IPS-18c (cell line): ENCODE data around the gene SLC25A1.

ENCODE experiments used
- H3K4me3 ChIP-seq: 2 replicates; pipeline ENCODE4 v1.7.0; 2013; ENCODE audit warnings: low read depth, mild to moderate bottlenecking, low read length, moderate library complexity; ENCODE audit not compliant: insufficient read depth
- H3K9me3 ChIP-seq: one replicate; pipeline ENCODE4 v1.6.1; 2013; ENCODE audit warnings: mild to moderate bottlenecking, low read length, moderate library complexity; ENCODE audit not compliant: control insufficient read depth, insufficient read depth

Gene SLC25A1

DNA sequence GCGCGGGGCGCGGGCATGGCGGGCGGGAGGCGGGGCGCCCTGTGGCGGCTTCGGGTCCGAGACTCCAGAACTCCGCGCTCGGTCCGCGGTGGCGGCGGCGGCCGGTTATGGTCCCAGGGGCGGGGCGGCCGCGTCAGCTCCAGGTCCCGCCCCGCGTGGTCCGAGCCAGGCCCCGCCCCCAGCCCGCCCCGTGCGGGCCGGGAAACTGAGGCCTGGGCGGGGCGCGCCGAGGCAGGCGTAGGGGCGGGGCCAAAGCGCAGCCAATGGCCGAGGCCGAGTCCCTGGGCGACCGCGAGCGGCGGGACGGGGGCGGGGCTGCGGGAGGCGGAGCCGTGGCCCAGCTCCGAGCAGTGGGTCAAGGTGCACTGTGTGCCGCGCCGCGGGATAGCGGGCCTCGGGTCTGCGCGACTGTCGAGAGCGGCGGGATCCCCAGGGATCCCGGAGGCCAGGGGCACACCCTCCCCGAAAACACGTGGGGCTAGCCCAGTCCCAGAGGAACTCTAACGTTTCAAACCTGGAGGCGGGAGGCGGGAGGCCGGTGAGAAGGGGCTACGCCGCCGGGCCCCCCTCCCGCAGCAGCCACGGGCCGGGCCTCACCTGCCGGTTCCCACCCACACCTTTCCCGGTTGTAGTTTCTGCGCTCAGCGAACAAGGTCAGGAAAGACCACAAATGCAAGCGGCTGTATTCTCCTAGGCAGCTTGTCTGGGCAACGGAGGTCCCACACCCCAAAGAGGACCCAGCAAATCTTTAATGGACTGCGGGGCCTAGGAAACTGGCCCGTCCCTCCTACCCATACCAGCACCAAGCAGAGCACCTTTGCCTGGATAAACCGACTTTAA lies at the start of gene SLC25A1:
SLC25A1 (minus strand) TSS at position 80 of the 840 bp plus-strand sequence; CDS start at position 17, 63 bp downstream.
- no peaks in the 10 kb centered on the region for H3K9me3 ChIP-seq
- H3K4me3 ChIP-seq = peak within 1 kb of the TSS; percentile 89

DNA sequence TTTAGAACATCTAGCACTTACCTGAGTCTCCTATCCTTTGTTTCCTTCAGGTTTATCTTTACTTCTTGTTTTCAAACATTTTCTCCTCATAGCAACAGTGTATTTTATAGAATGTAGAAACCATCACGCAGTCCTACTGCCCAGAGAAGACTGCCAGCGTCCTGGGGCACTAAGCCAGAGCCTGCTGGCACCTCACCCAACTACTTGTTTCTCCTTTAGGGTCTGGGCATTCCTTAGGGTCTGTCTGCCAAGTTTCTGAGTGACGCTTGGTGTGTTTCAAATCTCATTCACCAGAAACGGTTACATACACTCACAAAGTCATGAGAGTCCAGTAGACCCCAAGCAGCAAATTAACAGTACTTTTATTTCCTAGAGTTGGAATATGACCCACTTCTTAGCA lies 49.6 kb upstream of the SLC25A1 start:
- H3K9me3 ChIP-seq = no peaks in the 10 kb centered on the region
- no peak overlapping the region for H3K4me3 ChIP-seq

DNA sequence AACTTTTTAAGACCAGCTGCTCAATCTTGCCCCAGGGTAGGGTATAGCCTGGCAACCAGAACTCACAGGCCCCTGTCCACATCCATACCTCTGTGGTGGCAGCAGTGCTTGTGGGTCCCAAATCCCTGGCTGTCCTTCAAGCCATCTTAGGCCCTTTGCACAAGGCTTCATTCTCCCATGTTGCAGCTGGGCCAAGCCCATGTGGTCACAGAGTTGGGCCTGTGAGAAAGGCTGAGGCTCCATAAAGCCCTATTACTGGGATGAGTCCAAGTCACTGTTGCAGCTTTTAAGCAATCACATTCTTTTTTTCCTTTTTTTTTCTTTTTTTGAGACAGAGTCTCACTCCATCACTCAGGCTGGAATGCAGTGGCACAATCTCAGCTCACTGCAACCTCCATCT lies 47.9 kb upstream of the SLC25A1 start:
- no peak overlapping the region for H3K4me3 ChIP-seq

DNA sequence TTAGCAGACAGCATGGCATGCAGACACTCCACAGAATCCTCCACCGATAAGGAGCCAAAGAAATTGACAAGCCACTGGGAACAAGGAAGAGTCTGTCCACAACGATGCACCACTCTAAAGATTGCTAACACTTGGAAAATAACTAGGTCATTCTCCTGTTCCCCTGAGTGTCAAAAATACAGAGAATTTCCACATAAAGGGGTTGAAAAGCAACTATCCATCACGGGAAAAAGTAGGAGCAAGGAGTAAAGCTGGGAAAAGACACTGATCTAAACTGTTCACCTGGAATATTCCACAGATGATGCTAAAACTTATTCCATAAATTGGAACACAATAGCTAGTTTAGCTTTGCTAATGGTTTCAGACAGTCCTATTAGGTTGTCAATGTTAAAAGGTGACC lies 47.0 kb upstream of the SLC25A1 start:
- Histone ChIP-seq H3K9me3 (no peaks in the 10 kb centered on the region), H3K4me3 (no peak overlapping the region)

More for the DNA sequence above, 47.9 kb upstream of the SLC25A1 start:
- H3K9me3 ChIP-seq = no peaks in the 10 kb centered on the region

DNA sequence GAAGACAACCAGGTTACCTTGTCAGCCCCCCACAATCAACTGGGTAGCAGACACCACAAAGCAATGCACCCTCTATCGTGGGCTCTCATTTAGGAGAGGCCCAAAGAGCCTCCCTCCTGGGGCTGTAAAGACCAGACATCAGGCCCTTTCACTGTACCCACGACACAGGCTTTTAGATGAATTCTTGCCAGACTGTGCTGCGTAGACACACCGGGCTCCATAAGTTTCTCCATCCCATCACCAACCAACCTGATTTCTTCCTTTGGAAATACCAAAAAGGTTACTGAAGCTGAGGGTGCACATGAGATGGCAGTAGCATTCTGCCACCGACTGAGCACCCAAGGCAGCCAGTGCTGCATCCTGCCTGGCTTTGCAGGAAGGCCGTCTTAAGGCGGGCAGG lies 46.4 kb upstream of the SLC25A1 start:
- Histone ChIP-seq H3K9me3 (no peaks in the 10 kb centered on the region), H3K4me3 (no peak overlapping the region)

DNA sequence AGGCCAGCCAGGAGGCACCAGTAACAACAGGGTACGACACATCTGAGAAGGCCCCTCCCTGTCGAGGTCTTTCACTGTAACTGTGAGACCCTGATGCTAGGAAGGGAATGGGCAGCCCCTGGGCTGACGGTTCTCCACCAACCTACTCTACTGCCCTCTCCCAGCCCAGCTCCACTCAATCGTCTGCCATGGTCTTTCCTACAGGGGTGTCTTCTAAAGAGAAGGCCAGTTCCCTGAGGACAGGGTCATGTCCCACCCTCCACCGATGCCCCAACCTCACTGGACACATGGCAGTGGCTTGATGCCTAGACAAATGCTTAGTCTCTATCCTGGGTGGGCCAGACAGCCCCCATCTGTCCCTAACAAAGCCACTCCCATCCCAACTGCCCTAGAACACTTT lies 46.0 kb upstream of the SLC25A1 start:
- Histone ChIP-seq H3K9me3 (no peaks in the 10 kb centered on the region), H3K4me3 (no peak overlapping the region)

DNA sequence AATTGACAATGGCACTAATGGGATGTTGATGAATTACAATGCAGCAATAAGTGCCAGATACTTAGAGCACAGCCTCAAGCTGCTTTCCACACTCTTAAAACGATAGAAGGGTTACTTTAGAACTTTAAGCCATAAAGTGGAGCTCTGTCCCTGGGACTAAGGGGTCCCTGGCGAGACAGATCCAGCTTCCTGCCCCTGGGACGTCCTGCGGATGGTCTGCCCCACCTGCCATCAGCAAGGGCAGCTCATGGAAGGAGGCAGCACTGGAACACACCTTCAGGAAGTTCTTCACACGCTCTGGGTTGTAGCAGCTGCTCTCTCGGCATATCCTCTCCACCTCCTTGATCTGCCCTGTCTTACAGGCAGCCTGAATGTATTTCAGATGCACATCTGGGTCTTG lies 45.1 kb upstream of the SLC25A1 start:
- Histone ChIP-seq H3K9me3 (no peaks in the 10 kb centered on the region), H3K4me3 (no peak overlapping the region)

DNA sequence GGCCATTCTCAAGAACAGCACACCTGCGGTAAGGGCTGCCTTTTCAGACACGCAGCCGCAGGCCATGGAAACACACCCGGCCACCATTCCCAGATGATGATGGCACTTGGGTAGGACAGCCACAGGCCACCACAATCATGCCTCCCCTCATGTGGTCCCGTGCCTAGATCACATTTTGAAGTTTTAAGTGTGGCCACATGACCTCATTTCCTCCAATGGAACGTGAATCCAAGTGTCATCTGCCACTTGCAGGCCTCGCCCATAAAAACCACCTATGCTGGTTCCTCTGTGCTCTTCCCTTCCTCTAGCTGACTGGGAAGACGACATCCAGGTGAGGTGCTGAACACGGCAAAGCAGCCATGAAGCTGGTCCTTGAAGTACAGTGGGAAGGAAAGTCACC lies 44.6 kb upstream of the SLC25A1 start:
- H3K4me3 ChIP-seq = no peak overlapping the region
- H3K9me3 ChIP-seq = no peaks in the 10 kb centered on the region

DNA sequence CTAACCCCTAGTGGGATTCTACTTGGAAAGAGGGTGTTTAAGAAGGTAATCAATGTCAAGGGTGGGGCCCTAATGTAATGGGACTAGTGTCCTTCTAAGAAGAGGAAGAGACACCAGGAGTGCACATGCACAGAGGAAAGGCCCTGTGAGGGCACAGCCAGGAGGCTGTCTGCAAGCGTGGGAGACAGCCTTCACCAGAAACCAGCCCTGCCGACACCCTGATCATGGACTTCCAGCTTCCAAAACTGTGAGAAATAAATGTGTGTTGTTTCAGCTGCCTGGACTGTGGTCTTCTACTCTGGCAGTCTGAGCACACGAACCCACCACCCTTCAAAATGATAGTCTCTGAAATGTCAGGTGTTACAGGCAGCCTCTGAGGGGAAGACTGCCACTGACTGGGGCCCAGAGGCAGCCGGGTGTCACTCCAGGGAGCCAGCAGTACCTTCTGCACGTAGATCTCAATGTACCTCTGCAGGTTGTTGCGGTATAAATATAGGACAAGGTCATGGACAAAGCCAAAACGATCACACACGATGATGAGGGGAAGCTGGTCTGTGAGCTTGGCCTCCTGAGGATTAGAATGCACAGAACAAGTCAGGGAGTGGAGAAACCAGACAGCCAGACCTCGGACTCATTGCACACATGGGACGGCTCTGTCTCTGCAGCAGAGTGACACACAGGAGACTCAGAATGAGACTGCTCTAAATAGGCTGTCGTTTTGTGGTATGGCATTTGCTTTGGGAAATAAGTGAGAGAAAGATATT lies 43.9 kb upstream of the SLC25A1 start:
- Histone ChIP-seq H3K9me3 (no peaks in the 10 kb centered on the region), H3K4me3 (no peak overlapping the region)

DNA sequence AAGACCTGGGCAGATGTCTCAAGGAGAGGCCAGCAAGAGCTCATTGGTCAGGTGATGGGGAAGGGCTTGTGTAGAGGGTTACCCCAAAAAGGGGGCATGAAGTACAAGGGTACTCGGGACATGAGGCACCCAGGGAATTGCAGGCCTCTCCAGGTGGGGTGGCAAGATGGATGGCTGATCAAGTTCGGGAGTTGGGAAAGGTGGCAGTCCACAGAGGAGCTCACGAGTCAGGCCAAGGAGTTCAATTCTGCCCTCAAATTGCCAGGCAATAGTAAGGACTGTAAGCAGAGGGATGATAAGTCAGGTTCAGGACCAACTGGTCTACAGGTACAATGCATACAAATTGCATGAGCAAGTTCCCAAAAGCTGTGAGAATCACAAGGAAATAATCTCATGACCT lies 42.3 kb upstream of the SLC25A1 start:
- Histone ChIP-seq H3K9me3 (no peaks in the 10 kb centered on the region), H3K4me3 (no peak overlapping the region)

DNA sequence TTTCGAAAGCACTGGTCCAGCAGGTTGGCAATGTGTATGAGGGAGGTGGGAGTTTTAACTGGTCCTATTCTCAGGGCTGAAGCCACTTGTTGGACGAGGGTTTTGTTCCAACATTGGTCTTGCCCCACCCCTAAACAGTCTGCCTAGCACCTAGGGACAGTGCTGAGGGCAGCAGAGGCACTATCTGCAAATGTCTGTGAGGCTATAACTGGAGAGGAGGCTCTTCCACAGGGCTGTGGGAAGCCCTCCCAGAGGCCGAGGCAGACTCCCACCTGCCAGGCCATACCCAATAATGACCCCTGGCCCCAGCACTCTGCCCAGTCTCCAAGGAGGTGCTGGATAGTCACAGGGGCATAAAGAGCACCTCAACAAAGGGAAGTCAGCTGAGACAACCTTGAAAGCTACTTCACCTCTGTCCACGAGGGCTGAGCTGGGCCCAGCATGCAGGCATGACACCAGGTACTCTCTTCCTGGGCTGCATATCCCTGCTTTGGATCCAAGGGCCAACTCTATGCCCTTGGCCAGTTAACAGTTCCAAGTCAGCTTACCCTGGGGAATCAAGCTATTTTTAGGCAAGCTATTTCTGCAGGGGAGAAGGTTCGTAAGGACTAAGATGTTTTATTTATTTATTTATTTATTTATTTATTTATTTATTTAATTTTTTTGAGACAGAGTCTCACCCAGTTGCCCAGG lies 40.2 kb upstream of the SLC25A1 start:
- no peak overlapping the region for H3K4me3 ChIP-seq

DNA sequence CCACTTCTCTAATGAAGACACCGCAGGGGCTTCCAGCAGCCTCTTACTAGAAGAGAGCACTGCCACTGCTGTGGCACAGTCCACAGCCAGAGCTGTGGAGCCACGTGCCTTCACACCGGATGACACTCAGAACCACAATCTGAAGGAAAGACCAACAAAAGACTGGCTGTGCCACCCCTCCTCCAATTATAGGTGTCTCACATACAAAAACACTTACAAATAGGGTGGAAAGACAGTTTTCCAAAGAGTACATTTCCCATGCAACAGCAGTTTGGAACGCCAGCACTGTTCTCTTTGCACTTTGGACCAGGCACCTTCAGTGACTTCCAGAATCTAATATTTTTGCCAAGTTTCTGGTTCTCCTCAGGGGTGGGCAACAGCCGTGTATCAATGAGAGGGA lies 38.0 kb upstream of the SLC25A1 start:
- Histone ChIP-seq H3K4me3 (no peak overlapping the region), H3K9me3 (no peaks in the 10 kb centered on the region)

More for the DNA sequence above, 40.2 kb upstream of the SLC25A1 start:
- H3K9me3 ChIP-seq = no peaks in the 10 kb centered on the region

DNA sequence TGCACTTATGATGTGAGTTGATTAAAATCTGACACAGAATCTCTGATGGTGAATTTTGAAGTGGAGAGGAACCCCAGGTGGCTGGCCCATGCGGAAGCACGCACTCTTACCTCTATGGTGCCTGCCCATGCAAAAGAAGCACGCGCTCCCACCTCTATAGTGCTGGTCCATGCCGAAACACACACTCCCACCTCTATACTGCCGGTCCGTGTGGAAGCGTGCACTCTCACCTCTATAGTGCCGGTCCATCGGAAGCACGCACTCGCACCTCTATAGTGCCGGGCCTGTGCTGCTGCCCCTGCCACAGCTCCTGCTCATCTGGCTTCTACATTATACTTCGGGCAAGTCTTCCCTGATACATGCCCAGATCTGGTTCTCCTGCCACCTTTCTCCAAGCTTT lies 36.8 kb upstream of the SLC25A1 start:
- no peaks in the 10 kb centered on the region for H3K9me3 ChIP-seq
- no peak overlapping the region for H3K4me3 ChIP-seq

DNA sequence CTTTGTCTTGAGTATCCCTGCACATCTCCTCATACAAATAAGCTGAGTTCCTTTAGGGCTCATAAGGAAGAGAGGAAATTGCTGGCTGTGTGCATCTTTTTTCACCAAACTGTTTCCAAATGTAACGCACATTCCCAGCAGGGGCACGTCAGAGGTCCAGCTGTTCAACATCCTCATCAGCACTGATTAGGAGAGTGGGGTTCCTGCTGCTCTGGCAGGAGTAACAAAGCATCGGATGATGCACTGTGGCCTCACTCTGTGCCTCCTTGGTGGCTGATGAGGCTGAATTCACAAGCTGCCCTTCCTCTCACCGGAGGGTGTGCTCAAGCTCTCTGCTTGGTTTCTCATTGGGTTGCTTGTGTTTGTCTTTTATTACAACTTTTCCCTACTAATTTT lies 35.5 kb upstream of the SLC25A1 start:
- H3K9me3 ChIP-seq = no peaks in the 10 kb centered on the region

DNA sequence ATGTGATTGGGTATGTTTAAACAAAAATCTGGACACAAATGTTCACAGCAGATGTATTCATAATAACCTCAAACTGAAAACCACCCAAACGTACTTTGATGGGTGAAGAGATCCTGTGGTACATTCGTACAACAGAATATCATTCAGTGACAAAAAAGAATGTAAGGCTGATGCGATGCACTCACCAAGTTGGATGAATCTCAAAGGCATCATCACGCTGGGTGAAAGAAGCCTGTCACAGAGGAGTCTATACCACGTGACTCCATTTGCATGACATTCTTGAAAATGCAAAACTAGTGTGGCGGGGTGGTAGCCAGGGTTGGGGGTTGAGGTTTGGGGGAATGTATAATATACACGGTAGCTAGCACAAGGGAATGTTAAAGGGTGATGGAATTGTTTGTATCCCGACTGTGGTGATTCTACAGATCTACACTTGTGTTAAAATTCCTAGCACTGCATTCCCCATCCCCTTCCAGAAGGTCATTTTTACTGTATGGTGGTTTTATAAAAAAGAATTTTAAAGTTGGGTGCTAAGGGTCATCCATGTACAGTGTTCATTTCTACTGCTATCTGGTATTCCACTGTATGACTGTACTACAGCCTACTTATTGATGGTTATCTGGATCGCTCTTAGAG lies 35.0 kb upstream of the SLC25A1 start:
- no peak overlapping the region for H3K4me3 ChIP-seq
- H3K9me3 ChIP-seq = no peaks in the 10 kb centered on the region

More for the DNA sequence above, 35.5 kb upstream of the SLC25A1 start:
- H3K4me3 ChIP-seq = no peak overlapping the region

DNA sequence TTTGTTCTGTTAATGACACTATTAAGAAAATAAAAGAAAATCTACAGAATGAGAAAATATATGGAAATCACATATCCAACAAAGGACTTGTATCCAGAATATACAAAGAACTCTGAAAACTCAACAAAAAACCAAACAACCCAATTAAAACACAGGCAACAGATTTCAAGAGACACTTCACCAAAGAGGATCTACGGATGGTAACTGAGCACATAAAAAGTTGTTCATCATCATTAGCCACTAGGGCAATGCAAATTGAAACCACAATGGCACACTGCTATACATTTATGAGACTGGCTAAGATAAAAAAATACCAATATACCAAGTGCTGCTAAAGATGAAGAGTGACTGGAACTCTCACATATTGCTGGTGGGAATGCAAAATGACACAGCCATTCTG lies 34.5 kb upstream of the SLC25A1 start:
- no peaks in the 10 kb centered on the region for H3K9me3 ChIP-seq
- no peak overlapping the region for H3K4me3 ChIP-seq

DNA sequence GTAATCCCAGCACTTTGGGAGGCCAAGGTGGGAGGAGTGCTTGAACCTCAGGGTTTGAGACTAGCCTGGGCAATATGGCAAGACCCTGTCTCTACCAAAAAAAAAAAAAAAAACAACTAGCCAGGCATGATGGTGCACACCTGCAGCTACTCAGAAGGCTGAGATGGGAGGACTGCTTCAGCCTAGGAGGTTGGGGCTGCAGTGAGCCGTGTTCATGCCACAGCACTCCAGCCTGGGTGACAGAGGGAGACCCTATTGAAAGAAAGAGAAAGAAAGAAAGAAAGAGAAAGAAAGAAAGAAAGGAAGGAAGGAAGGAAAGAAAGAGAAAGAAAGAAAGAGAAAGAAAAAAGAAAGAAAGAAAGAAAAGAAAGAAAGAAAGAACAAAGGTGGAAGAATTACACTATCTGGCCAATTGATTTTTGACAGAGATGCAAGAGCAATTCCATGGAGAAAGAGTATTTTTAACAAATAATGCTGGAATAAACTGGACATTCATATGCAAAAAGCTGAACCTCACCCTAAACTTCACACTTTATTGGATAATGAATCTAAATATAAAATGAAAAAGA lies 33.9 kb upstream of the SLC25A1 start:
- H3K4me3 ChIP-seq = no peak overlapping the region

More for the DNA sequence above, 33.9 kb upstream of the SLC25A1 start:
- no peaks in the 10 kb centered on the region for H3K9me3 ChIP-seq
